ENCODE measurements around the gene DMRT1.

The DMRT1 gene

DNA sequence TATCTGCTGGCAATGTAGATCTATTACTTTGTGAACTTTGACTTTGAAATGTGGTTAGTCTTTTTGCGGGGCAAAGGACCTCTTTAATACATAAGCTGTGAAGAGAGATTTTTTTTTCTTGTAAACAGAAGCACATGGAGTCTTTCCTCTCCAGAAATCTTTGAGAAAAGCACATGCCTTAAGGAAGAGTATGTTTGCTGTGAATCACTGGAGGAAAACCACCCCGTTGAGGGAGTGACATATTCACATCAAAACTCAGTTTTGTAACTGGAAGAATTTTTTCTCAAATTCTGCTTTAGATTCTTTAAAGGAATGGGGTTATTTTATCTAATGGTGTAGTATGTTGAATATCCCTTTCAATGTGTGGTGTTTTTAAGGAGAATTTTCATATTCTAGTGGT lies 138.5 kb downstream of the DMRT1 start:
- ChIA-PET POLR2A (ENCODE audit: low non-redundant PET) (no interaction called here), CTCF (no interaction called here)

DNA sequence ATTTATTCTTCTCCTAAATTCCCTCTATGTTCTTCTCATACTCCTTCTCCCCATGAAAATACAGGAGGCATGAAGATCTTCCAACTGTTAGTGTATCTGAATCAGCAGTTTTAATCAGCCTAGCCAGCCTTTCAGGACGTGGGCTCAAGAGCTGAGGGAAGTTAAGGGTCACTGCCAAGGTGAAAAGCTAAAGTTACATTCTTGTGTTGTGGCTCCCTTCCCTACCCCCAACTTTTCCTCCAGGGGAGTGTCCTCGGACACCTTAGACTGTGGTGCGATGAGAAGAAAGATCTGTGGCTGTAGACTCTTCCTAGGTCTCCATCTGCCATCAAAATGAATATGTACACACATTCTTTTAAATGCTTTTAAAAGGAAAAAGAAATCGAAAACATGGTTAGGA lies 139.1 kb downstream of the DMRT1 start:
- ChIA-PET POLR2A (ENCODE audit: low non-redundant PET) (no interaction called here), CTCF (no interaction called here)
- TF ChIP-seq, protein P1, sequence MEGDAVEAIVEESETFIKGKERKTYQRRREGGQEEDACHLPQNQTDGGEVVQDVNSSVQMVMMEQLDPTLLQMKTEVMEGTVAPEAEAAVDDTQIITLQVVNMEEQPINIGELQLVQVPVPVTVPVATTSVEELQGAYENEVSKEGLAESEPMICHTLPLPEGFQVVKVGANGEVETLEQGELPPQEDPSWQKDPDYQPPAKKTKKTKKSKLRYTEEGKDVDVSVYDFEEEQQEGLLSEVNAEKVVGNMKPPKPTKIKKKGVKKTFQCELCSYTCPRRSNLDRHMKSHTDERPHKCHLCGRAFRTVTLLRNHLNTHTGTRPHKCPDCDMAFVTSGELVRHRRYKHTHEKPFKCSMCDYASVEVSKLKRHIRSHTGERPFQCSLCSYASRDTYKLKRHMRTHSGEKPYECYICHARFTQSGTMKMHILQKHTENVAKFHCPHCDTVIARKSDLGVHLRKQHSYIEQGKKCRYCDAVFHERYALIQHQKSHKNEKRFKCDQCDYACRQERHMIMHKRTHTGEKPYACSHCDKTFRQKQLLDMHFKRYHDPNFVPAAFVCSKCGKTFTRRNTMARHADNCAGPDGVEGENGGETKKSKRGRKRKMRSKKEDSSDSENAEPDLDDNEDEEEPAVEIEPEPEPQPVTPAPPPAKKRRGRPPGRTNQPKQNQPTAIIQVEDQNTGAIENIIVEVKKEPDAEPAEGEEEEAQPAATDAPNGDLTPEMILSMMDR (conservative IDR thresholded peaks at IDR 0.05; ENCODE audit: low read depth) = no peak
- no peak overlapping the region for H3K27ac ChIP-seq
- no peak for DNase-seq (ENCODE audit: low spot score)

More for the DNA sequence above, 138.5 kb downstream of the DMRT1 start:
- TF ChIP-seq, protein P1 (conservative IDR thresholded peaks at IDR 0.05; ENCODE audit: low read depth) = no peak
- DNase-seq (ENCODE audit: low spot score) = no peak
- no peak overlapping the region for H3K27ac ChIP-seq

DNA sequence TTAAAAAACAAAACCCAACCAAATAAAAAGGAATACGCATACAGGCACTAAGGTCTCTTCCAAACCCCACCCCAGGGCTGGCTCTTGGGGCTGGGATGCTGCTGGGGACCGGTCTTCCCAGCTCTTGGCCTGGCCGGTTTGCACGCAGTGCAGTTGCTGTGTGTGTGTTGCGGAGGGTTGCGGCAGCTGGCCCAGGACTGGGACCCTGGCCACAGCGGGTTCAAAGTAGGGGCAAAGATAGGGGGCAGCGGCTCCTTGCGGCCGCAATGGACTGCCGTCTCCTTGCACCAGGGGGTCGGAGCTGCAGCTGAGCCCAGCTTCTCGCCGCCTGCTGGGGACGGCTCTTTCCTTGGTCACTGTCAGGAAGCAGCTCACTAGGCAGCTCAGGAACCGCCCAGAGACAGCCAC lies 140.0 kb downstream of the DMRT1 start:
- H3K27ac ChIP-seq = no peak overlapping the region
- ChIA-PET CTCF (no interaction called here), POLR2A (ENCODE audit: low non-redundant PET) (no interaction called here)
- DNase-seq (ENCODE audit: low spot score) = no peak
- TF ChIP-seq, protein P1 (conservative IDR thresholded peaks at IDR 0.05; ENCODE audit: low read depth) = no peak

DNA sequence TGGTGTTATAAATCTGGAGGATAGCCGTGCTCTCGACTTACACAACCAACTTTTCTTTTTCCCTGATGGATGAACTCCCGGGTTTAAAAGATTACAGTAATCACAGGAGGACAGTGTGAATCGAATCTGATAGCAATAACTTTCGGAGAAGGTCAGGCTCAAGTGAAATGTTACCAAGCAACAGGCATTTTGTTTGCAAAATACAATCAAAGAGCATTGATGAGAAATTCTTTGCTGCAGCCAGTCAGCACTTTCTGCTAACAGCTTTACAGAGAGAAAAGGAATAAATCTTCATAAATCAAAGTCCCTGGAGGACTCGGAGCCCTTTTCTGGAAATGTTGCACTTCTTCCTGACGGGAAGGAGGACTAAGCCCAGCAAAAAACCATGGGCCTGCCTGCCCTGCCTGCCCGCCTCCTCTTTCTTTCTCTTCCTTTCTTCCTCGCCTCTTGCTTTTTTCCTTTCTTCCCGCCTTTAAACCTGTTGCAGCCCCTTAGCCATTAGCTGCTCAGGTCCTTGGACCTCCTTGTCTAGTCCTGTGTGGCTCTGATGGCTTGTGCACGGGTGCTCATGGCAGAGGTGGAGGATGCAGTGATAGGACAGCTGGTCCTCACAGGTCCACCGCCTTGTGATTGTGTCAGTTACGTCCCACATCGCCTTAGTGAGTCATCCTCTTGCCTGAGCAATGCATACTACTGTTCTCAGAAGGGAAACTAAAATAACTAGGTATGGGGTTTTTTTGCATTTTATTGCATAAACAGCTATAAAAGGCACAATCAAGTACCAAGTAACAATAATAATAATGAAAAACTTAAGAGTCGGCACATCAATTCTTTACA lies 141.1 kb downstream of the DMRT1 start:
- H3K27ac ChIP-seq = no peak overlapping the region
- ChIA-PET POLR2A (ENCODE audit: low non-redundant PET) (no interaction called here), CTCF (no interaction called here)
- no peak for DNase-seq (ENCODE audit: low spot score)
- TF ChIP-seq, protein P1 (conservative IDR thresholded peaks at IDR 0.05; ENCODE audit: low read depth) = no peak

DNA sequence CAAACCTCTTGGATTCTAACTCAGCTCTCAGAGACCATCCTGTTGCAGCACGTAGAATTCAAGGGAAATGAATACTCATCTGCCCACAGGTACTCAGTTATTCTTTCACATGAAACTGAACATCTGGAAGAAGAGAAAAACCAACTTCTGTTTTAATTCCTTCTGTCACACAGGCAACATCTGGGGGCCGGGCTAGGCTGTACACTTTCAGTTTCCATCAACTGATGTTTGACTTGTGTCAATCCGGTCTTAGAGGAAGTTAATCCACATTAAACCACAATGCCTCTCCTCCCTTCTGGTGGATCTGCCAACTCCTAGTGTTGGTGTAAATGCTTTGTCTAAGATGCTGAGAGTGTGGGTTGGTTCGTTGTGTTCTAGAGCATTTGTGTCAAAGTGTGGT lies 152.5 kb downstream of the DMRT1 start:
- no peak overlapping the region for H3K27ac ChIP-seq
- TF ChIP-seq, protein P1 (conservative IDR thresholded peaks at IDR 0.05; ENCODE audit: low read depth) = no peak
- ChIA-PET CTCF (no interaction called here), POLR2A (ENCODE audit: low non-redundant PET) (no interaction called here)
- no peak for DNase-seq (ENCODE audit: low spot score)

DNA sequence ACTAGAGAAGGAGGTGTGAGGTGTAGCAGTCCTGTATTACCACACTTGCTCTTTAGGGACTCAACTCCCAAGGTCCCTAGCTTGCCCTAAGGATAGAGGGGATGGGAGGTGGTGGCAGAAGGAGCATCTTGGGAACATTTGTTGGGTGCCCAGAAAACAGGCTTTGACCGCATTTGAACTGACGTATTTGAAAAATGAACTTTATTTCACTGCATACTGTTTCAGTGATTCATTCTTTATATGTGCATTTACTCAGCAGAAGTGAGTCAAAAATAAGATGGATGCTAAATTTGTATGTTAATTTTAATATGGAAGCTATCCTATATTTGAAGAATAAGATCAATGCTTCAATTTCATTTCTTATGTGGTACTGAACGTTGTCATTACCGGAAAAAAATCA lies 153.7 kb downstream of the DMRT1 start:
- POLR2A ChIA-PET (ENCODE audit: low non-redundant PET) = no interaction called here
- CTCF ChIA-PET = no interaction called here
- no peak for DNase-seq (ENCODE audit: low spot score)
- TF ChIP-seq, protein P1 (conservative IDR thresholded peaks at IDR 0.05; ENCODE audit: low read depth) = no peak
- H3K27ac ChIP-seq = no peak overlapping the region
